PC-9 (cell line): ENCODE data around the gene MVB12B. TPM values are rescaled to one million over a fixed set of nuclear protein-coding genes. Genes with fewer than 3 reads are reported as not detected.

Experiments
- BruUV-seq: library from RNA; stranded (reverse); fragments of 400-500 nt; replicated peaks from 2 replicates; lab custom pipeline; 2021; lab: Mats Ljungman, UMichigan
- CTCF ChIA-PET: fragments of 300-600 bp; sonication (Branson Sonifier 250); formaldehyde crosslinking; loops from one replicate; lab custom pipeline; 2022; ENCODE audit warnings: antibody characterized with exemption; lab: Charles Lee
- POLR2A ChIA-PET: fragments of 300-600 bp; sonication (Branson Sonifier 250); formaldehyde crosslinking; loops from one replicate; lab custom pipeline; 2022; ENCODE audit warnings: antibody characterized with exemption; ENCODE audit not compliant: unreplicated experiment; lab: Charles Lee
- DNase-seq, 2 experiments: peaks; one replicate each; pipeline versions ENCODE4 v3.0.0 to v3.0.0-alpha.2; 2015 to 2022; ENCODE audit warnings: mixed read lengths in 1 of 2
- H2AFZ ChIP-seq: fragments of 200-600 bp; sonication (generic); 2 replicates; pipeline ENCODE4 v1.8.1; 2017; ENCODE audit warnings: antibody characterized with exemption
- H3F3A ChIP-seq: fragments of 200-600 bp; sonication (generic); 2 replicates; pipeline ENCODE4 v1.8.1; 2017; ENCODE audit warnings: antibody characterized with exemption, mild to moderate bottlenecking, low read depth; ENCODE audit not compliant: insufficient read depth
- H3K27ac ChIP-seq: fragments of 200-600 bp; sonication (generic); 2 replicates; pipeline ENCODE4 v1.6.1; 2016; ENCODE audit warnings: mixed run types
- H3K27me3 ChIP-seq: fragments of 200-600 bp; sonication (generic); 2 replicates; pipeline ENCODE4 v1.6.1; 2016; ENCODE audit warnings: low read depth, mixed run types; ENCODE audit not compliant: insufficient read depth
- H3K36me3 ChIP-seq: fragments of 200-600 bp; sonication (generic); 2 replicates; pipeline ENCODE4 v1.6.1; 2016; ENCODE audit warnings: low read depth, mixed run types
- H3K4me1 ChIP-seq: fragments of 200-600 bp; sonication (generic); replicated peaks from 2 replicates; pipeline ENCODE4 v1.6.1; 2016; ENCODE audit warnings: mixed run types; ENCODE audit not compliant: insufficient read depth
- H3K4me2 ChIP-seq: fragments of 200-600 bp; sonication (generic); 2 replicates; pipeline ENCODE4 v1.6.1; 2017; ENCODE audit warnings: mixed run types
- H3K4me3 ChIP-seq: fragments of 200-600 bp; sonication (generic); 2 replicates; pipeline ENCODE4 v1.6.1; 2016; ENCODE audit warnings: mixed run types
- H3K79me2 ChIP-seq: fragments of 200-600 bp; sonication (generic); 2 replicates; pipeline ENCODE4 v1.6.1; 2017; ENCODE audit warnings: low read depth, mixed run types
- H3K9me2 ChIP-seq: fragments of 200-600 bp; sonication (generic); 2 replicates; pipeline ENCODE4 v1.8.1; 2017; ENCODE audit warnings: mild to moderate bottlenecking; ENCODE audit not compliant: insufficient read depth
- H3K9me3 ChIP-seq: fragments of 200-600 bp; sonication (generic); 2 replicates; pipeline ENCODE4 v1.8.1; 2016; ENCODE audit warnings: low read depth; ENCODE audit not compliant: insufficient read depth
- H4K20me1 ChIP-seq: fragments of 200-600 bp; sonication (generic); 2 replicates; pipeline ENCODE4 v1.8.1; 2017; ENCODE audit not compliant: insufficient read depth
- EZH2 ChIP-seq: fragments of 200-600 bp; sonication (generic); IDR thresholded peaks from 2 replicates; pipeline ENCODE4 v1.8.0; 2017; ENCODE audit warnings: antibody characterized with exemption, low read depth
- intact Hi-C: fragments of 100-400 bp; cut with micrococcal nuclease; formaldehyde crosslinking; loops from one replicate; pipeline ENCODE4 v1.10.0; 2022; ENCODE audit not compliant: unreplicated experiment
- total RNA-seq: library from RNA; stranded (reverse); gene quantifications from 2 replicates; pipeline ENCODE4 v1.2.3, GENCODE V29; 2021
- TF ChIP-seq, protein P1 (sequence below): fragments of 200-600 bp; sonication (generic); conservative IDR thresholded peaks from 2 replicates; pipeline ENCODE4 v1.6.1; 2017; ENCODE audit warnings: mixed run types, antibody characterized with exemption, mild to moderate bottlenecking, moderate library complexity

Gene MVB12B
- total RNA-seq, 1 experiment from 2014 or later = 8.8 TPM

DNA sequence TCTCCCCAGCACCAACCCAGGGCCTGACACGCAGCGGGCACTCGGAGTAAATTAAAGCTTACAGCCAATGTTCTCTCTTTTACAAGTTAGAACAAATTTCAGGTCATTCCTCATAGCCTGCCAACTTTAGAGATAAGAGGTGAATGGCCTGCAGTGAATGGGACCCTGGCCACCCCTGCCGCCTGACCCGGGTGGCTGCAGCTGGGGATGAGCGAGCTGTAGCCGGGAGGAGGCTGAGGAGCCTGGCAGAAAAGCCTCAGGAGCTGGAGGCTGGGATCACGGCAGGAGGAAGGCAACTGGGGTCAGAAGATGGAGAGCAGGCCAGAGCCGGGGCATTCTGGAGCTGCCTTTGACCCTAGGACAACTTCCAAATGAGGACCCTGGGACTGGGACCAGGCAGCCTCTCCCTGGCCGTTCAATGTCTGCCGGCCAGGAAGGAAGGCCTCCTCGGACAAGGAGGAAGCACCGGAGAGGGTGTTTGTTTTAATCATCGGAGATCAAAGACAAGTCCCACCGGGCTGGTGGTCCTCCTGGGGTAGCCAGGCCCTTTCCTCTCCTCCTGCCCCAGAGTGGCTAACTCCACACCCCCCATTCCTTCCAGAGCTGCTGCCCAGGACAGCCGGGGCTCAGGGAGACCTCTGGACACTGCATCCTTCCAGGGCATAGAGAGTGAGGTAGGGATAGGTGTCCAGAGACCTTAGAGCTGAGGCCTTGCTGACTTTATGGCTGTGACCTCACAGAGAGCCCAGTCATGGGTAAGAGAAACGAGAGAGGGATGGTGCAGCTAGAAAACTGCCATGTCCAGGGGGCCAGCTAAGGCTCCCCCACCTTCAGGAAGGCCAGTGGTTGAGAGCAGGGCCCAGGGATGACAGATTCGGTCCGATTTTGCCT lies 199.8 kb downstream of the MVB12B start:
- intact Hi-C loops = no loop called here
- Histone ChIP-seq H3K4me2 (no peak overlapping the region), H3K4me1 (no peaks in the 10 kb centered on the region), H3K79me2 (no peaks in the 10 kb centered on the region), H3K27ac (no peak overlapping the region), H3K36me3 (no peaks in the 10 kb centered on the region), H3K4me3 (no peak overlapping the region), H3K9me3 (no peaks in the 10 kb centered on the region), H3K9me2 (no peaks in the 10 kb centered on the region), H3K27me3 (peaks cover 66% of the 10 kb centered on the region), H3F3A (no peaks in the 10 kb centered on the region), H2AFZ (no peak overlapping the region), H4K20me1 (no peaks in the 10 kb centered on the region)
- POLR2A ChIA-PET = no interaction called here
- CTCF ChIA-PET = interaction anchor here (0.7 kb wide), 1 partner anchor 22 kb away, joined by 10 read pairs; no protein-coding TSS in a partner anchor
- TF ChIP-seq EZH2 = no peak
- TF ChIP-seq, protein P1, sequence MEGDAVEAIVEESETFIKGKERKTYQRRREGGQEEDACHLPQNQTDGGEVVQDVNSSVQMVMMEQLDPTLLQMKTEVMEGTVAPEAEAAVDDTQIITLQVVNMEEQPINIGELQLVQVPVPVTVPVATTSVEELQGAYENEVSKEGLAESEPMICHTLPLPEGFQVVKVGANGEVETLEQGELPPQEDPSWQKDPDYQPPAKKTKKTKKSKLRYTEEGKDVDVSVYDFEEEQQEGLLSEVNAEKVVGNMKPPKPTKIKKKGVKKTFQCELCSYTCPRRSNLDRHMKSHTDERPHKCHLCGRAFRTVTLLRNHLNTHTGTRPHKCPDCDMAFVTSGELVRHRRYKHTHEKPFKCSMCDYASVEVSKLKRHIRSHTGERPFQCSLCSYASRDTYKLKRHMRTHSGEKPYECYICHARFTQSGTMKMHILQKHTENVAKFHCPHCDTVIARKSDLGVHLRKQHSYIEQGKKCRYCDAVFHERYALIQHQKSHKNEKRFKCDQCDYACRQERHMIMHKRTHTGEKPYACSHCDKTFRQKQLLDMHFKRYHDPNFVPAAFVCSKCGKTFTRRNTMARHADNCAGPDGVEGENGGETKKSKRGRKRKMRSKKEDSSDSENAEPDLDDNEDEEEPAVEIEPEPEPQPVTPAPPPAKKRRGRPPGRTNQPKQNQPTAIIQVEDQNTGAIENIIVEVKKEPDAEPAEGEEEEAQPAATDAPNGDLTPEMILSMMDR = no peak
- no TSS peak for BruUV-seq
- no peak for DNase-seq

DNA sequence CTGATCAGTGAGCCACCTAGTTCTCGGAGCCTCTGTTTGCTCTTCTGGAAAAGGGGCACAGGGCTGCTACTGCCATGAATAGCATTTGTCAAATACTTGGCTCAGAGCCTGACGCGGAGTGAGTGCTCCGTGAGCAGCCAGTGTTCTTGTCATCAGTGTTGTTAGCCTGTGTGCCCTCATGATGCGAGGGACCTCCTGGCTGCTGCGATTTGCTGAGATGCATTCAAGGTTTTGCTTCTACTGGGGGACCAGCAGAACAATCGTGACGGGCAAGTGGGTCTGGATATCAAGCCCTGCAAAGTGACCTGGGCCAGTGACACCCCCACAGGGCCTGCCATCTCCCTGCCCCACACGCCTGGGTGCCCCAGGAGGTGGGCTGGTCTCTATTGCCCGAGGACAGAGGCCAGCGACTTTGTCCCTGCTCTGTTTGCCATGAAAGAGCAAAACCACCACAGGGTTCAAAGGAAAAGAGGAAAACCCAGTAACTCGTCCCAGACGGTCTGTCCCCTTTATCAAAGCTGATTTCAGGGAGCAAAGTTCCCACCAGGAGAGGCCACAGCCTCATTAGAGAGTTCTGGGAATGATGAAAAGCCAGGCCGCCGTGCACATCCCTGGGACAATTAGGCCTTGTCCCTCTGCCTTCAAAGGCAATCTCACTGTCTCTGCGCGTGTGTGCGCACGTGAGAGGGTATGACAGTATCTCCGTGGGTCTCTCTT lies 200.6 kb downstream of the MVB12B start:
- BruUV-seq = no TSS peak
- CTCF ChIA-PET = no interaction called here
- Histone ChIP-seq H3K4me1 (no peaks in the 10 kb centered on the region), H3K4me3 (no peak overlapping the region), H3K79me2 (no peaks in the 10 kb centered on the region), H2AFZ (no peak overlapping the region), H3K27ac (no peak overlapping the region), H4K20me1 (no peaks in the 10 kb centered on the region), H3K9me3 (no peaks in the 10 kb centered on the region), H3K9me2 (no peaks in the 10 kb centered on the region), H3K27me3 (peaks cover 65% of the 10 kb centered on the region), H3K36me3 (no peaks in the 10 kb centered on the region), H3K4me2 (no peak overlapping the region), H3F3A (no peaks in the 10 kb centered on the region)
- intact Hi-C loops = no loop called here
- no peak for TF ChIP-seq EZH2
- TF ChIP-seq, protein P1 = no peak
- no peak for DNase-seq
- POLR2A ChIA-PET = no interaction called here

DNA sequence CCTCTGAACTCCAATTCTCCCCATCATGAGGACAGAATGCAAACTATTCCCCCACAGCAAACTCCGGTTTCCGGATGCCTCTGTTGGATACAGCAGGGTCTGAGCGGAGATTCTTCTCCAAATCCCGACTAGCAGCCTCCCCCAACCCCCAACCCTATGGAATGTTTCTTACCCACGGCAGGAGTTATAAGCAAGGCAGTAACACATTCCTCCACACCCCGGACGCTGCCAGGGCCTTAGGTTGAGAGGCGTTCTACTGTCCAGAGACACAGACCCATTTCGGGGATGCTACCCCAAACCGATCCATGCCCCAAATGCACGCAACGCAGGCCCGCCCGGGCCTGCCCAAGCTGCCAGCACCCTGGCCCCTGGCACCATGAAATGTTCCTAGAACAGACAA lies 201.5 kb downstream of the MVB12B start:
- peaks cover 63% of the 10 kb centered on the region for H3K27me3 ChIP-seq
- intact Hi-C loops = no loop called here
- H3K27ac ChIP-seq = no peak overlapping the region
- H3K9me3 ChIP-seq = no peaks in the 10 kb centered on the region
- H3K4me1 ChIP-seq = no peaks in the 10 kb centered on the region
- no peak overlapping the region for H3K4me3 ChIP-seq
- no peaks in the 10 kb centered on the region for H3K36me3 ChIP-seq
- CTCF ChIA-PET = no interaction called here
- no TSS peak for BruUV-seq
- H3K4me2 ChIP-seq = no peak overlapping the region
- TF ChIP-seq, protein P1 = no peak
- no peak for TF ChIP-seq EZH2
- no peaks in the 10 kb centered on the region for H3K79me2 ChIP-seq
- no peaks in the 10 kb centered on the region for H4K20me1 ChIP-seq
- no peak for DNase-seq
- no peaks in the 10 kb centered on the region for H3K9me2 ChIP-seq
- POLR2A ChIA-PET = no interaction called here
- no peaks in the 10 kb centered on the region for H3F3A ChIP-seq
- no peak overlapping the region for H2AFZ ChIP-seq
